Thyroid gland (tissue), 4 donors: ENCODE data around the gene GLIS1. TPM values are rescaled to one million over a fixed set of nuclear protein-coding genes. Genes with fewer than 3 reads are reported as not detected.

Experiments
- DNase-seq, 2 donors: peaks; one replicate each; pipeline ENCODE4 v3.0.0-alpha.2; 2019
- H3K27ac ChIP-seq, 3 donors: fragments of 200-600 bp; sonication (generic); 1 replicate in 2 of 3; 2 replicates in 1 of 3; pipeline ENCODE4 v1.5.1; 2016 to 2019; ENCODE audit warnings: mild to moderate bottlenecking in 1 of 3, moderate library complexity in 1 of 3
- H3K27me3 ChIP-seq: fragments of 200-600 bp; sonication (generic); one replicate; pipeline ENCODE4 v1.5.1; 2019
- H3K36me3 ChIP-seq, 2 donors: fragments of 200-600 bp; sonication (generic); one replicate each; pipeline ENCODE4 v1.5.1; 2016 to 2019
- H3K4me1 ChIP-seq, 2 donors: fragments of 200-600 bp; sonication (generic); one replicate each; pipeline ENCODE4 v1.5.1; 2017 to 2019
- H3K4me3 ChIP-seq, 3 donors: fragments of 200-600 bp; sonication (generic); replicated peaks in 1 of 3; 1 replicate in 2 of 3; 2 replicates in 1 of 3; pipeline ENCODE4 v1.5.1; 2016; ENCODE audit warnings: mild to moderate bottlenecking in 1 of 3
- H3K9me3 ChIP-seq: fragments of 200-600 bp; sonication (generic); one replicate; pipeline ENCODE4 v1.5.1; 2017
- POLR2A ChIP-seq, 2 donors: fragments of 450-650 bp; IDR thresholded peaks; one replicate each; pipeline ENCODE4 v1.6.1; 2017; ENCODE audit warnings: antibody characterized with exemption in 2 of 2, mild to moderate bottlenecking in 2 of 2, moderate library complexity in 1 of 2
- WGBS, 2 donors: methylation state at CpG; one replicate each; pipeline ENCODE4 v1.1.5; 2017; 5-methylcytosine and 5-hydroxymethylcytosine counted together
- intact Hi-C: fragments of 100-400 bp; cut with DNase I; formaldehyde crosslinking; loops from one replicate; pipeline ENCODE4 v1.15.1; 2023
- total RNA-seq, 4 donors: library from RNA; depleted of rRNA; stranded (reverse); fragments of >200 nt; gene quantifications; one replicate each; pipeline ENCODE4 v1.2.3, GENCODE V29; 2016
- TF ChIP-seq, protein P1 (sequence below), 6 experiments: fragments of 200-600 bp in 3 of 6; fragments of 450-650 bp in 3 of 6; sonication (generic) in 3 of 6; IDR thresholded peaks; one replicate each; pipeline ENCODE4 v1.5.1; 2016 to 2019; ENCODE audit warnings: antibody characterized with exemption in 6 of 6, mild to moderate bottlenecking in 2 of 6, inconsistent platforms in 1 of 6, moderate library complexity in 1 of 6

GLIS1 gene
- total RNA-seq, 4 donors from 2014 or later = 0.29 TPM; not detected in 3

DNA sequence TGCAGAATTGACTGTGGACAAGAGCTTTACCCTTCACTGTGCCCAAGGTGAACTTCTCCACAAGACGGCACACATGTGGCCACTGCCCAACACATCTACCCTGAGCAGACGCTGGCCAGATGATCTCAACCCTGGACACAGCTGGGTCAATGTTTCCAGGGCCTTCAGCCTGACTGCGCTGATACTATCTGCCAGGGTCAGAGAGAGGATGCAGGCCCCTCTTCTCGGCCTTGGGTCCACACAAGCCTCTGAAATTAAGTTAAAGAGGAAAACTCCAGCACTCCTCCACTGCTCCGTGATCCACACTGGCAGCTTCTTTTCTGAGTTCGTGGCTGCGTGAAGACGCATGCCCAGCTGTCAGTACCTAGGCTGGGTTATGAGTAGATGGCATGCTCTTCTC, 58.1 kb downstream of the GLIS1 start:
- intact Hi-C loops = loop anchor here (5.0 kb wide), 1 partner anchor 199 kb away; no protein-coding TSS in a partner anchor
- Histone ChIP-seq H3K27me3 (no peaks in the 10 kb centered on the region), H3K4me1 (peaks cover 0 to 6% of the 10 kb centered on the region in 2 donors), H3K9me3 (no peaks in the 10 kb centered on the region), H3K36me3 (no peaks in the 10 kb centered on the region), H3K4me3 (no peak overlapping the region), H3K27ac (no peak overlapping the region)
- 91 to 97% methylated on average over 6 to 8 of the region's 8 CpGs for WGBS, 2 donors
- TF ChIP-seq POLR2A (IDR thresholded peaks at IDR 0.05) = no peak
- TF ChIP-seq, protein P1, sequence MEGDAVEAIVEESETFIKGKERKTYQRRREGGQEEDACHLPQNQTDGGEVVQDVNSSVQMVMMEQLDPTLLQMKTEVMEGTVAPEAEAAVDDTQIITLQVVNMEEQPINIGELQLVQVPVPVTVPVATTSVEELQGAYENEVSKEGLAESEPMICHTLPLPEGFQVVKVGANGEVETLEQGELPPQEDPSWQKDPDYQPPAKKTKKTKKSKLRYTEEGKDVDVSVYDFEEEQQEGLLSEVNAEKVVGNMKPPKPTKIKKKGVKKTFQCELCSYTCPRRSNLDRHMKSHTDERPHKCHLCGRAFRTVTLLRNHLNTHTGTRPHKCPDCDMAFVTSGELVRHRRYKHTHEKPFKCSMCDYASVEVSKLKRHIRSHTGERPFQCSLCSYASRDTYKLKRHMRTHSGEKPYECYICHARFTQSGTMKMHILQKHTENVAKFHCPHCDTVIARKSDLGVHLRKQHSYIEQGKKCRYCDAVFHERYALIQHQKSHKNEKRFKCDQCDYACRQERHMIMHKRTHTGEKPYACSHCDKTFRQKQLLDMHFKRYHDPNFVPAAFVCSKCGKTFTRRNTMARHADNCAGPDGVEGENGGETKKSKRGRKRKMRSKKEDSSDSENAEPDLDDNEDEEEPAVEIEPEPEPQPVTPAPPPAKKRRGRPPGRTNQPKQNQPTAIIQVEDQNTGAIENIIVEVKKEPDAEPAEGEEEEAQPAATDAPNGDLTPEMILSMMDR (IDR thresholded peaks at IDR 0.05) = no peak
- DNase-seq = no peak

DNA sequence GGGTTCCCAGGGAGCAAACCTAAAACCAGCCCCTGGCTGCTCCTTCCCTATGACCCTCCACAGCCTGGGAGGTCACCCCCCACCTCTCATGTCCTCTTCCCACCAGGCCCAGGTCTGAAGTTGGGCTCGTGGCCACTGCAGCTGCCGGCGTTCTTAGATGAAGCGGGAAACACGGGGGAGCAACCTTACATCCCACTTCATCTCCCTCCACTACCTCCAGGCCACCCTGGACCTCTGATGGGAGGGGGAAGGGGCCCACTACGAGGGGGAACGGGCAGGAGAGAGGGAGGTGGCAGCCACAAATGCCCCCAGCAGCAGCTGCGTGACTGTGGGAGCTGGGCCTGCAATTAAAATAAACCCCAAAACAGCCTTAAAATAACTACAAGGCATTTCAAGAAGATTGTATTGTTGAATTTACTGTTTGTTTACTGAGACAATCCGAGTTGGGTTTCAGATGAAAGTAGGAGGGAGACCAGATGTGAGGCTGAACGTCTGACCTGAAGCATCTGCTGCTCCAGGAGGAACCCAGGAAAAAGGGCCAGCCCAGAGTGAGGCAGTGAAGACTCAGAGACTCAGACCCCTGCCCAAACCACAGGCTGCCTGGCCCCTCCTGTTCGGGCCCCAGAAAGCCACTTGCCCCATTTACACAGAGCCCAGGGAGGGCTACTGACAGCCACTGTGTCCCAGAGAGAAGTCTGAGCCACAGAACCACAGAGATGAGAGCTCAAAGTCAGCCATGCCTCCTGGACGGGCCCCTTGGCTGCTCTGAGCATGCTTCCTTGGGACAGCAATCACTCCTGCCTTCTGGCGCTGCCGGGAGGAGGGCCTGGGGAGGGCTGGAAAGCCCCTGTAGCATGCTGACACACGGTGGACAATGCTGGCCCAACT, 59.8 kb downstream of the GLIS1 start:
- Histone ChIP-seq H3K27me3 (no peaks in the 10 kb centered on the region), H3K36me3 (no peaks in the 10 kb centered on the region), H3K4me1 (peaks cover 0 to 6% of the 10 kb centered on the region in 2 donors), H3K9me3 (no peaks in the 10 kb centered on the region), H3K27ac (no peak overlapping the region), H3K4me3 (no peak overlapping the region)
- intact Hi-C loops = no loop called here
- no peak for TF ChIP-seq POLR2A (IDR thresholded peaks at IDR 0.05)
- TF ChIP-seq, protein P1 (IDR thresholded peaks at IDR 0.05) = no peak
- DNase-seq = no peak
- WGBS, 2 donors = 66 to 76% methylated on average over 15 of the region's 15 CpGs

DNA sequence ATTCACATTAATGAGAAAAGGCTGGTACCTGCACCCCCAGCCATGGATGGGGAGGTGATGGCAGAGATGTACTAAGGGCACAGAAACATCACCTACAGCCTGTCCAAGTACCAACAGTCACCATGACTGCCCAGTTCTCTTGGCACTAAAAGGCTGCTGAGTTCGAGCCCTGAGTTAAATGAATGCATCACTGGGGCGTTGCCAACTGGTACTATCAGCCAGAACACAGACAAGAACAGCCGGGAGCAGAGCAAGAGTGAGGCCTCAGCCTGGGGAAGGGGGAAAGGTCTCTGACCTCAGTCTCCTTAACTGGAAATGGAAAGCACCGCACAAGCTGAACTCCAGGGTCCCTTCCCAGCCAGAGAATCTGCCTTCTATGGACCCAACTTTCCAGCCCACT, 60.5 kb downstream of the GLIS1 start:
- Histone ChIP-seq H3K27me3 (no peaks in the 10 kb centered on the region), H3K4me3 (no peak overlapping the region), H3K27ac (no peak overlapping the region), H3K4me1 (peaks cover 0 to 6% of the 10 kb centered on the region in 2 donors), H3K9me3 (no peaks in the 10 kb centered on the region), H3K36me3 (no peaks in the 10 kb centered on the region)
- WGBS, 2 donors = 83 to 91% methylated on average over 4 of the region's 4 CpGs
- DNase-seq = no peak
- intact Hi-C loops = no loop called here
- TF ChIP-seq, protein P1 (IDR thresholded peaks at IDR 0.05) = no peak
- no peak for TF ChIP-seq POLR2A (IDR thresholded peaks at IDR 0.05)

DNA sequence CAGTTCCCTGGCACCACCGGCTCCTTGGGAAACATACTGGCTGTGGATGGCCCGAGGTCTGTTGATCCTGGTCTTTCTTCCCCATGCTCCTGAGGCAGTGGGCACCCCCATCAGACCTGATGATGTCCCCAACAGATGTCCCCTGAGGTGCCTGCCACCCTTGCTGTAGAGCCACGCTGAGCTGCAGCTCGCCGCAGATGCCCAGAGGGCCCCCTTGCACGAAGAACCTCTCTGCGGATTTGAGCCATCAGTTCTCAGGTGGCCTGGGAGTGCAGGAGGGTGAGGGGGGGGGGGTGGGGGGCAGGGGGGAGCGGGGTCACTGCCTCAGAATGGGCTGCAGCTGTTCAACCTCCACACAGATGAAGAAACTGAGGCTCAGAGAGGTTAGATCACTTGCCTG, 60.9 kb downstream of the GLIS1 start:
- Histone ChIP-seq H3K9me3 (no peaks in the 10 kb centered on the region), H3K36me3 (no peaks in the 10 kb centered on the region), H3K27ac (no peak overlapping the region), H3K4me3 (no peak overlapping the region), H3K4me1 (peaks cover 0 to 6% of the 10 kb centered on the region in 2 donors), H3K27me3 (no peaks in the 10 kb centered on the region)
- no peak for TF ChIP-seq POLR2A (IDR thresholded peaks at IDR 0.05)
- TF ChIP-seq, protein P1 (IDR thresholded peaks at IDR 0.05) = no peak
- DNase-seq = no peak
- intact Hi-C loops = no loop called here
- WGBS, 2 donors = 70 to 84% methylated on average over 3 to 5 of the region's 8 CpGs

DNA sequence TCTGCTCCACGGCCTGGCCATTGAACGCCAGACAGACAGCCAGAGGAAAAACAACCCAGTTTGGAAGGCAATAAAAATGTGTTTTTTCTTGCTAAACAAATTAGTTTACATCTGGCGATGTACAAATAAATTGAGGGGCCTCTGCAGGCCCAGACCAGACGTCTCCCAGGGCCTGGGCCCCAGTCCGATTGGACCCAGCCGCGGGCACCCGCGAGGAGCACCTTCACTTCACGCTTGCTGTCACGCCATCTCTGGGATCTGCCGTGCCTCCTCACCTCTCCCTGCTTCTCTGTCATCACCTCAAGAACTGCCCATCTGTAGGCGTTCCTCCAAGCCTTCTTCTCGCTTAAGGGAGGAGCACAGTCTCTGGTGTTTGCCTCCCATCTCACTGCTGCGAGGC, 61.5 kb downstream of the GLIS1 start:
- H3K4me3 ChIP-seq = no peak overlapping the region
- TF ChIP-seq, protein P1 (IDR thresholded peaks at IDR 0.05) = no peak
- TF ChIP-seq POLR2A (IDR thresholded peaks at IDR 0.05) = no peak
- WGBS, 2 donors = 94 to 98% methylated on average over 15 of the region's 15 CpGs
- no peak overlapping the region for H3K27ac ChIP-seq
- H3K36me3 ChIP-seq = no peaks in the 10 kb centered on the region
- intact Hi-C loops = no loop called here
- no peaks in the 10 kb centered on the region for H3K9me3 ChIP-seq
- H3K27me3 ChIP-seq = no peaks in the 10 kb centered on the region
- peaks cover 0 to 6% of the 10 kb centered on the region in 2 donors for H3K4me1 ChIP-seq
- DNase-seq = no peak
